ENCODE results near the gene RAN. TPM values are rescaled to one million over a fixed set of nuclear protein-coding genes. Genes with fewer than 3 reads are reported as not detected.
"Not testable (repeated sequence)": the region's sequence is repeated elsewhere in the genome, so short reads cannot be mapped to it uniquely, and the experiment has no call there.

The RAN gene
- total RNA-seq, 1 donor from 2014 or later = 685 TPM

DNA sequence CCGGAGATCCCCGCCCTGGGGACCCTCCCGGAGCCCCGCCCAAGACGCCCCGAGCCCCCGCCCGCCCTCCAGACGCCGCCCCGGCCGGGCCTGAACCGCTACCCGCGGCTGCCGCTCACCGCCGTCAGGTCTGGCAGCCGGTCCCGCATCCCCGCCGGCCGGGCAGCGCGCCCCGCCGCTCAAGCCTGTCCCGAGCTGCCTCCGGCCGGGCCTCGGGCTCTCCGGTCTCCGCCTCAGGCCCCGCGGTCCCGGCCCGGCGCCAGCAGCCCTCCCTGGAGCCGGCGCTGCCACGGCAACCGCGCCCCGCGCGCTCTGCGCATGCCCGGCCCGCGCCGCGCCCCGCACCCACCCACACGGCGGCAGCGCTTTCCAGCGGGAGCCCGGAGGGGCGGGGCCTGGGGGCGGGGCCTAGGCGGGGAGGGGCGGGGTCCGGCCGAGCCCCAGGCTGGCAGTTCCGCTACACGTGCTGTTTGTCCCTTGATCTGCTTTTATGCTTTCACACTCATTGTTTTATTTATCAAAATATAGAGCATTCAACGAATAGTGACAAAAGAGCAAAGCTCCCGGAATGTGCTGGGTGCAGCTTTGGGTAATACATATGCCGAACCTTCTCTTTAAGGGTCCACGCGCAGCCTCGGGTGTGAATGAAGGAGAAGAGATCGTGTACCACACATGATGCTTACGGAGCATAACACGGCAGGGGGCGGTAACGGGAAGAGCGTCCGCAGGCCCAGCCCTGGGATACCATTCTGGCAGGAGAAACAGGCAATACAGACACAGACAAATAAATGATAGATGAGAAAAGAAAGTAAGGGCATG lies 32.7 kb upstream of the RAN start, which contains the start of gene STX2:
STX2 (minus strand) TSS at position 300 of the 819 bp plus-strand sequence; CDS start at position 149, 151 bp downstream.
- Mint-ChIP-seq H3K4me1 (ENCODE audit: unreplicated experiment) (peaks cover 6% of the 10 kb centered on the region), H3K9me3 (ENCODE audit: unreplicated experiment) (no peaks in the 10 kb centered on the region), H3K4me3 (ENCODE audit: unreplicated experiment) (peak within 1 kb of the TSS; percentile 92), H3K36me3 (ENCODE audit: low read depth, unreplicated experiment) (peaks cover 6% of the 10 kb centered on the region), H3K27me3 (ENCODE audit: unreplicated experiment) (peaks cover 4% of the 10 kb centered on the region), H3K27ac (ENCODE audit: unreplicated experiment) (peak within 1 kb of the TSS; percentile 42)
- TF ChIP-seq, protein P1, sequence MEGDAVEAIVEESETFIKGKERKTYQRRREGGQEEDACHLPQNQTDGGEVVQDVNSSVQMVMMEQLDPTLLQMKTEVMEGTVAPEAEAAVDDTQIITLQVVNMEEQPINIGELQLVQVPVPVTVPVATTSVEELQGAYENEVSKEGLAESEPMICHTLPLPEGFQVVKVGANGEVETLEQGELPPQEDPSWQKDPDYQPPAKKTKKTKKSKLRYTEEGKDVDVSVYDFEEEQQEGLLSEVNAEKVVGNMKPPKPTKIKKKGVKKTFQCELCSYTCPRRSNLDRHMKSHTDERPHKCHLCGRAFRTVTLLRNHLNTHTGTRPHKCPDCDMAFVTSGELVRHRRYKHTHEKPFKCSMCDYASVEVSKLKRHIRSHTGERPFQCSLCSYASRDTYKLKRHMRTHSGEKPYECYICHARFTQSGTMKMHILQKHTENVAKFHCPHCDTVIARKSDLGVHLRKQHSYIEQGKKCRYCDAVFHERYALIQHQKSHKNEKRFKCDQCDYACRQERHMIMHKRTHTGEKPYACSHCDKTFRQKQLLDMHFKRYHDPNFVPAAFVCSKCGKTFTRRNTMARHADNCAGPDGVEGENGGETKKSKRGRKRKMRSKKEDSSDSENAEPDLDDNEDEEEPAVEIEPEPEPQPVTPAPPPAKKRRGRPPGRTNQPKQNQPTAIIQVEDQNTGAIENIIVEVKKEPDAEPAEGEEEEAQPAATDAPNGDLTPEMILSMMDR (IDR thresholded peaks at IDR 0.05; ENCODE audit: unreplicated experiment) = no peak
- peak; percentile 92 for DNase-seq (ENCODE audit: low spot score)

DNA sequence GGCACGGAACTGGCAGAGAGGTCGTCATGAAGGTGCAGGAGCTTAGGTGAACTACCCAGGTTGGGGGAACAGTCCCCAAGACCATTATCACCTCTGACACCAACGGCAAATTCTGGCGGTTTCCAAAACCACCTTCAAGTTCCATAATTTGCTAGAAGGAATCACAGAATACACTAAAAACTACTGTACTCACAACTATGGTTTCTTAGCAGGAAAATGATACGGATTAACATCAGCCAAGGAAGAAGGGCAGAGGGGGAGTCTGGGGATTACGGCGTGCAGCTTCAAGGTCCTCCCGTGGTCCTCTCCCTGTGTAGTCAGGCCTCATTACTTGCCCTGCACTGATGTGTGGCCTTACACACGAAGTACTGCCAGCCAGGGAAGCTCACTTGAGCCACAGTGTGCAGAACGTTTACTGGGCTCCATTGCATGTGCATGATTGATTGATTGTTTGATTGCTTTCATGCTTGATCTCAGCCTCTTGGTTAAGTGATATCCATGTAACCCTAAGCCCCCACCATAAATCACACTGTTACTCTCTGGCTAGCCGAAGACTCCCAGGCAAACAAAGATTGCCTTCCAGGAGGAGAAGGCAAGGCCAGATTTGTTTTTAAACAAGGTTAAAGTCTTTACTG lies 32.0 kb upstream of the RAN start:
- peaks cover 4% of the 10 kb centered on the region for H3K27me3 Mint-ChIP-seq (ENCODE audit: unreplicated experiment)
- TF ChIP-seq, protein P1 (IDR thresholded peaks at IDR 0.05; ENCODE audit: unreplicated experiment) = no peak
- H3K4me3 Mint-ChIP-seq (ENCODE audit: unreplicated experiment) = peak overlapping the region; percentile 81
- no peak for DNase-seq (ENCODE audit: low spot score)
- H3K4me1 Mint-ChIP-seq (ENCODE audit: unreplicated experiment) = peaks cover 6% of the 10 kb centered on the region
- H3K9me3 Mint-ChIP-seq (ENCODE audit: unreplicated experiment) = no peaks in the 10 kb centered on the region
- no peak overlapping the region for H3K27ac Mint-ChIP-seq (ENCODE audit: unreplicated experiment)
- H3K36me3 Mint-ChIP-seq (ENCODE audit: low read depth, unreplicated experiment) = peaks cover 6% of the 10 kb centered on the region

DNA sequence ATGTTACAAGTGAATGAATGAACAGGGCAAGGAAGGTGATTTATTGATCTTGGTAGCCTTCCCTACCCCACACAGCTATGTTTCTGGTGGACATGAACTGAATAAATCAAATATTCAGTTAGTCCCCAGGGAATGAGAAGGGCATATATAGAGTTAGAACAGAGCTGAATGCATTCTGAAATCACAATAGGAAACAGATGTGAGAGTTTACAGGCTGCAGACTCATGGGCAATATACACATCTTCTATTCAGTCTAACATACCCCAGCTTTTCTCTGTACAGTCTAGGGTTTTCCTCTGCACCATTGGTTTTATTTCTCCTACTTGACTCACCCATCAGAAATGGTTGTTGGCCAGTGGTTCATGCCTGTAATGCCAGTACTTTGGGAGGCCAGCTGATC lies 25.5 kb upstream of the RAN start:
- TF ChIP-seq, protein P1 (IDR thresholded peaks at IDR 0.05; ENCODE audit: unreplicated experiment) = no peak
- DNase-seq (ENCODE audit: low spot score) = no peak

DNA sequence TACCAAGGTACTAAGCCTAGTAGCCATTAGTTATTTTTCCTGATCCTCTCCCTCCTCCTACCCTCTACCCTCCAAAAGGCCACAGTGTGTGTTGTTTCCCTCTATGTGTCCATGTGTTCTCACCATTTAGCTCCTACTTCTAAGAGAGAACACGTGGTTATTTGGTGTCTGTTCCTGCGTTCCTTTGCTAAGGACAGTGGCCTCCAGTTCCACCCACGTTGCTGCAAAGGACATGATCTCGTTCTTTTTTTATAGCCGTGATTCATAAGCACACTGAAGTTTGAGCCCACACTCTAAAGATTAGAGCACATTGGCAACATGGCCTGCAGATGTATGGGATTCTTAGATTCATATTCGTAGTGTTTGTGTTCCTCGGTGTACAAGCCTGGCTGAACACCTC lies 24.8 kb upstream of the RAN start:
- no peak overlapping the region for H3K27ac Mint-ChIP-seq (ENCODE audit: unreplicated experiment)
- H3K4me3 Mint-ChIP-seq (ENCODE audit: unreplicated experiment) = no peak overlapping the region
- peaks cover 8% of the 10 kb centered on the region for H3K4me1 Mint-ChIP-seq (ENCODE audit: unreplicated experiment)
- H3K9me3 Mint-ChIP-seq (ENCODE audit: unreplicated experiment) = no peaks in the 10 kb centered on the region
- H3K36me3 Mint-ChIP-seq (ENCODE audit: low read depth, unreplicated experiment) = no peaks in the 10 kb centered on the region
- no peak for DNase-seq (ENCODE audit: low spot score)
- H3K27me3 Mint-ChIP-seq (ENCODE audit: unreplicated experiment) = peaks cover 4% of the 10 kb centered on the region
- TF ChIP-seq, protein P1 (IDR thresholded peaks at IDR 0.05; ENCODE audit: unreplicated experiment) = no peak

More for the DNA sequence above, 25.5 kb upstream of the RAN start:
- no peaks in the 10 kb centered on the region for H3K9me3 Mint-ChIP-seq (ENCODE audit: unreplicated experiment)
- no peak overlapping the region for H3K27ac Mint-ChIP-seq (ENCODE audit: unreplicated experiment)
- no peaks in the 10 kb centered on the region for H3K36me3 Mint-ChIP-seq (ENCODE audit: low read depth, unreplicated experiment)
- no peak overlapping the region for H3K4me3 Mint-ChIP-seq (ENCODE audit: unreplicated experiment)
- peaks cover 8% of the 10 kb centered on the region for H3K4me1 Mint-ChIP-seq (ENCODE audit: unreplicated experiment)
- H3K27me3 Mint-ChIP-seq (ENCODE audit: unreplicated experiment) = peaks cover 4% of the 10 kb centered on the region

DNA sequence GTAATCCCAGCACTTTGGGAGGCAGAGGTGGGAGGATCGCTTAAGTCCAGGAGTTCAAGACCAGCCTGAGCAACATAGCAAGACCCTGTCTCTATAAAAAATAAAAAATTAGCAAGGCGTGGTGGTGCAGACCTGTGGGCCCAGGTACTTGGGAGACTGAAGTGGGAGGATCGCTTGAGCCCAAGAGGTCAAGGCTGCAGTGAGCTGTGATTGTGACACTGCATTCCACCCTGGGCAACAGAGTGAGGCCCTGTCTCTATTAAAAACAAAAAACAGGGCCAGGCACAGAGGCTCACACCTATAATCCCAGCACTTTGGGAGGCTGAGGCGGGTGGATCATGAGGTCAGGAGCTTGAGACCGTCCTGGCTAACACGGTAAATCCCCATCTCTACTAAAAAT lies 23.8 kb upstream of the RAN start:
- H3K27ac Mint-ChIP-seq (ENCODE audit: unreplicated experiment); DNase-seq (ENCODE audit: low spot score); H3K9me3 Mint-ChIP-seq (ENCODE audit: unreplicated experiment); H3K27me3 Mint-ChIP-seq (ENCODE audit: unreplicated experiment); H3K4me3 Mint-ChIP-seq (ENCODE audit: unreplicated experiment); H3K36me3 Mint-ChIP-seq (ENCODE audit: low read depth, unreplicated experiment); H3K4me1 Mint-ChIP-seq (ENCODE audit: unreplicated experiment): not testable (repeated sequence)

DNA sequence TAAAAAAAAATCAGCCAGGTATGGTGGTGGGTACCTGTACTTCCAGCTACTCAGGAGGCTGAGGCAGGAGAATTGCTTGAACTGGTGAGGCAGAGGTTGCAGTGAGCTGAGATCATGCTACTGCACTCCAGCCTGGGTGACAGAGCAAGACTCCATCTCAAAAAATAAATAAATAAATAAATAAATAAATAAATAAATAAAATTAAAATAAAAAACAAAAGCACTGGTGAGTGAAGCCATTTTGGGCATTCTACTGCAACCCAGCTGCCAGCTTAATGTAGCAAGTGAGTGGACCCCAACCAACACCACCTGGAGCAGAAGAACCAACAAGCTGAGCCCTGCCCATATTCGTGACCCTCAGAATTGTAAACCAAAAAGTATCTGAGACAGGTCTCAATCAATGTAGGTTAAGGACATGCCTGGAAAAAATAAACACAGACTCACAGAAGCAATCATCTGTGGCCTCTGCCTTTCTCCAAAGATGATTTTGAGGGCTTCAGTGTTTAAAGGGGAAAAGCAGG lies 23.0 kb upstream of the RAN start:
- H3K4me1 Mint-ChIP-seq (ENCODE audit: unreplicated experiment); H3K9me3 Mint-ChIP-seq (ENCODE audit: unreplicated experiment); H3K4me3 Mint-ChIP-seq (ENCODE audit: unreplicated experiment); DNase-seq (ENCODE audit: low spot score); H3K27me3 Mint-ChIP-seq (ENCODE audit: unreplicated experiment); H3K36me3 Mint-ChIP-seq (ENCODE audit: low read depth, unreplicated experiment); H3K27ac Mint-ChIP-seq (ENCODE audit: unreplicated experiment): not testable (repeated sequence)
